H9 (cell line): ENCODE data around the gene TLCD3A. TPM values are rescaled to one million over a fixed set of nuclear protein-coding genes. Genes with fewer than 3 reads are reported as not detected.

Experiments used
- DNase-seq: peaks from one replicate; pipeline ENCODE4 v3.0.0-alpha.2; 2017
- H2AFZ ChIP-seq: one replicate; pipeline ENCODE4 v1.6.1; 2013; ENCODE audit warnings: mild to moderate bottlenecking, low read length, control low read depth, moderate library complexity
- H2AK5ac ChIP-seq: 2 replicates; pipeline ENCODE4 v1.6.1; 2013; ENCODE audit warnings: low read length, control low read depth, mixed read lengths; ENCODE audit not compliant: insufficient read length
- H2BK120ac ChIP-seq: one replicate; pipeline ENCODE4 v1.6.1; 2013; ENCODE audit warnings: low read depth, mild to moderate bottlenecking, low read length, control low read depth, inconsistent platforms; ENCODE audit not compliant: poor library complexity, severe bottlenecking
- H2BK12ac ChIP-seq: 2 replicates; pipeline ENCODE4 v1.6.1; 2013; ENCODE audit warnings: low read length, control low read depth, mixed read lengths, low read depth; ENCODE audit not compliant: insufficient read length
- H2BK15ac ChIP-seq: 2 replicates; pipeline ENCODE4 v1.6.1; 2013; ENCODE audit warnings: low read depth, low read length, control low read depth
- H2BK20ac ChIP-seq: one replicate; pipeline ENCODE4 v1.6.1; 2013; ENCODE audit warnings: low read depth, mild to moderate bottlenecking, low read length, control low read depth, inconsistent platforms; ENCODE audit not compliant: poor library complexity, severe bottlenecking
- H2BK5ac ChIP-seq: 2 replicates; pipeline ENCODE4 v1.6.1; 2013; ENCODE audit warnings: low read length, control low read depth, mixed read lengths; ENCODE audit not compliant: insufficient read length
- H3K14ac ChIP-seq: 2 replicates; pipeline ENCODE4 v1.6.1; 2013; ENCODE audit warnings: low read length, control low read depth; ENCODE audit not compliant: insufficient read depth
- H3K18ac ChIP-seq: 2 replicates; pipeline ENCODE4 v1.6.1; 2013; ENCODE audit warnings: low read depth, mild to moderate bottlenecking, mixed read lengths, low read length, control low read depth; ENCODE audit not compliant: insufficient read length
- H3K23ac ChIP-seq: 2 replicates; pipeline ENCODE4 v1.6.1; 2013; ENCODE audit warnings: low read length, control low read depth, mixed read lengths, low read depth; ENCODE audit not compliant: insufficient read length
- H3K23me2 ChIP-seq: 2 replicates; pipeline ENCODE4 v1.6.1; 2013; ENCODE audit warnings: low read depth, mild to moderate bottlenecking, mixed read lengths, low read length, control low read depth; ENCODE audit not compliant: insufficient read length, poor library complexity, severe bottlenecking
- H3K27ac ChIP-seq: 2 replicates; pipeline ENCODE4 v1.5.1; 2013; ENCODE audit warnings: low read length, control low read depth, mixed read lengths, low read depth; ENCODE audit not compliant: insufficient read length
- H3K27me3 ChIP-seq: 2 replicates; pipeline ENCODE4 v1.6.1; 2013; ENCODE audit warnings: low read length, control low read depth, inconsistent platforms; ENCODE audit not compliant: insufficient read depth
- H3K4ac ChIP-seq: 2 replicates; pipeline ENCODE4 v1.6.1; 2013; ENCODE audit warnings: low read depth, mild to moderate bottlenecking, control low read depth, inconsistent platforms, low read length, moderate library complexity
- H3K4me1 ChIP-seq: 2 replicates; pipeline ENCODE4 v1.6.1; 2013; ENCODE audit warnings: low read length, control low read depth, inconsistent platforms; ENCODE audit not compliant: insufficient read depth
- H3K4me2 ChIP-seq: 2 replicates; pipeline ENCODE4 v1.6.1; 2013; ENCODE audit warnings: low read length, control low read depth, mixed read lengths; ENCODE audit not compliant: insufficient read length, insufficient read depth
- H3K56ac ChIP-seq: 2 replicates; pipeline ENCODE4 v1.6.1; 2013; ENCODE audit warnings: low read depth, mild to moderate bottlenecking, mixed read lengths, low read length, control low read depth; ENCODE audit not compliant: insufficient read length
- H3K79me1 ChIP-seq: 2 replicates; pipeline ENCODE4 v1.6.1; 2013; ENCODE audit warnings: low read depth, mild to moderate bottlenecking, moderate library complexity, low read length, control low read depth, inconsistent platforms; ENCODE audit not compliant: insufficient read depth, poor library complexity, severe bottlenecking
- H3K79me2 ChIP-seq: 2 replicates; pipeline ENCODE4 v1.6.1; 2013; ENCODE audit warnings: low read length, control low read depth, inconsistent platforms; ENCODE audit not compliant: insufficient read depth
- H3K9ac ChIP-seq: 2 replicates; pipeline ENCODE4 v1.6.1; 2013; ENCODE audit warnings: low read length, control low read depth, mixed read lengths; ENCODE audit not compliant: insufficient read length; ENCODE audit errors: extremely low read depth
- H3K9me3 ChIP-seq: one replicate; pipeline ENCODE4 v1.6.1; 2013; ENCODE audit warnings: low read depth, low read length, inconsistent platforms; ENCODE audit not compliant: control insufficient read depth
- H3T11ph ChIP-seq: one replicate; pipeline ENCODE4 v1.6.1; 2013; ENCODE audit warnings: mild to moderate bottlenecking, low read length, control low read depth, inconsistent platforms
- H4K20me1 ChIP-seq: one replicate; pipeline ENCODE4 v1.6.1; 2013; ENCODE audit not compliant: control insufficient read depth, insufficient read length, insufficient read depth
- H4K5ac ChIP-seq: 2 replicates; pipeline ENCODE4 v1.6.1; 2013; ENCODE audit warnings: low read depth, mild to moderate bottlenecking, mixed read lengths, low read length, control low read depth; ENCODE audit not compliant: insufficient read length
- H4K8ac ChIP-seq: replicated peaks from 2 replicates; pipeline ENCODE4 v1.6.1; 2013; ENCODE audit warnings: low read length, control low read depth, mixed read lengths, low read depth; ENCODE audit not compliant: insufficient read length
- H4K91ac ChIP-seq: 2 replicates; pipeline ENCODE4 v1.6.1; 2013; ENCODE audit warnings: low read depth, mild to moderate bottlenecking, moderate library complexity, mixed read lengths, low read length, control low read depth; ENCODE audit not compliant: insufficient read length
- H3K27ac Mint-ChIP-seq, 3 experiments: 2 replicates in 2 of 3; 3 replicates in 1 of 3; pipeline ENCODE4 v1.8.0; 2020 to 2021; ENCODE audit warnings: mixed read lengths in 3 of 3, mild to moderate bottlenecking in 1 of 3, moderate library complexity in 1 of 3
- H3K27me3 Mint-ChIP-seq: 2 replicates; pipeline ENCODE4 v1.8.0; 2021; ENCODE audit warnings: low read depth, mild to moderate bottlenecking, moderate library complexity, mixed read lengths
- H3K36me3 Mint-ChIP-seq, 3 experiments: 2 replicates in 2 of 3; 3 replicates in 1 of 3; pipeline ENCODE4 v1.8.0; 2020 to 2021; ENCODE audit warnings: low read depth in 3 of 3, mixed read lengths in 3 of 3; ENCODE audit not compliant: insufficient read depth in 1 of 3
- H3K4me1 Mint-ChIP-seq, 2 experiments: 2 replicates each; pipeline ENCODE4 v1.8.0; 2020; ENCODE audit warnings: mixed read lengths in 2 of 2
- H3K4me3 Mint-ChIP-seq, 2 experiments: 2 replicates in 1 of 2; 3 replicates in 1 of 2; pipeline ENCODE4 v1.8.0; 2020 to 2021; ENCODE audit warnings: mild to moderate bottlenecking in 2 of 2, mixed read lengths in 2 of 2, moderate library complexity in 1 of 2
- H3K9me3 Mint-ChIP-seq, 2 experiments: 2 replicates in 1 of 2; 3 replicates in 1 of 2; pipeline ENCODE4 v1.8.0; 2020; ENCODE audit warnings: mild to moderate bottlenecking in 2 of 2, mixed read lengths in 2 of 2, moderate library complexity in 1 of 2
- CTCF ChIP-seq: fragments of 200-600 bp; sonication (generic); conservative IDR thresholded peaks from 3 replicates; pipeline ENCODE4 v1.8.0; 2021; ENCODE audit warnings: antibody characterized with exemption, mild to moderate bottlenecking
- WGBS: extraction: QIAGEN DNeasy Blood & Tissue Kit; methylation state at CpG from one replicate; pipeline ENCODE4 v1.1.7; 2013; ENCODE audit warnings: missing lambda C conversion rate, low lambda C conversion rate, mixed read lengths; ENCODE audit not compliant: insufficient read length; ENCODE audit errors: extremely low coverage; 5-methylcytosine and 5-hydroxymethylcytosine counted together
- total RNA-seq: library from RNA; stranded (reverse); gene quantifications from 2 replicates; pipeline ENCODE4 v1.2.1, GENCODE V29; 2021

The TLCD3A gene
- total RNA-seq, 1 experiment from 2014 or later, result 29.6 TPM

DNA sequence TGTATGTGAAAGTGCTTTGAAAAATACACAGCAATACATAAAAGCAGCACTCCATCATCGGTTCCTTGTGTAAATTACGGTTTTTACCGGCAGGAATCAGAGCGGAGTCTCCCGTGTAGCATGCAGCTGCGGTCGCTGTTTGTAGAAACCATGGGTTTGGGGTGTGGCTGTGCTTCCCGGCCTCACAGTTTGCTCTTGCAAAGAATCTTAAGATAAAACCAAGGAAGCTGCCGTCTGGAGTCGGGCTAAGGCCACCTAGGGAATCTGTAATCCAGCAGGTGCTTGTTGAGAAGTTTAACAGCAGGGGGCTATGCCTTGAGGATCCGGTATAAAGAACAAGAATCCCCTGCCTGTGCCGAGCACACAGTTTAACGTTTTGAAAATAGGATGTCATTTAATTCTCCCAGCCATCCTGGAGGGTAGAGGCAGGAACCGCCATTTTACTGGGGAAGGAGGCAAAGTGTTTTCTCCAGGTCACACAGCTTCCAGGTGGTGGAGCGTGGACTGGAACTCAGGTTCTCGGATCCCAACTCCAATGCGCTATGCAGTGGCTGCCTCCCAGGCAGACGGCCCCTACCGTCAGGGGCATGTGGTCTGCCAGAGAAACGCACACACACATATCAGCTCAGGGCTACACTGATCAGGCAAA, 6.0 kb upstream of the TLCD3A start:
- H3K4me1 ChIP-seq, result no peaks in the 10 kb centered on the region; the same call in 1 of the 2 replicates
- no peaks in the 10 kb centered on the region for H3K79me2 ChIP-seq
- no peak overlapping the region for H2BK15ac ChIP-seq
- peak; percentile 56 for DNase-seq
- no peak overlapping the region for H3K23ac ChIP-seq
- no peak overlapping the region for H2BK5ac ChIP-seq
- H2BK120ac ChIP-seq, result no peak overlapping the region
- H2AK5ac ChIP-seq, result no peak overlapping the region
- no peaks in the 10 kb centered on the region for H3K23me2 ChIP-seq
- H4K5ac ChIP-seq, result no peak overlapping the region
- no peak overlapping the region for H3K27ac ChIP-seq
- no peaks in the 10 kb centered on the region for H3K79me1 ChIP-seq
- Mint-ChIP-seq H3K4me1 (peaks cover 11 to 23% of the 10 kb centered on the region in 2 experiments), H3K4me3 (peak overlapping the region; percentile 37 to 52; a peak in 4 of 5 replicates), H3K9me3 (no peaks in the 10 kb centered on the region), H3K27ac (peak overlapping the region in 2 of 3 experiments; percentile 21 to 66; a peak in 2 of 7 replicates), H3K27me3 (peaks cover 3% of the 10 kb centered on the region), H3K36me3 (no peaks in the 10 kb centered on the region)
- no peak for TF ChIP-seq CTCF
- no peak overlapping the region for H3T11ph ChIP-seq
- no peak overlapping the region for H2BK20ac ChIP-seq
- no peaks in the 10 kb centered on the region for H3K9me3 ChIP-seq
- H3K18ac ChIP-seq, result peak overlapping the region; percentile 13
- no peak overlapping the region for H4K8ac ChIP-seq
- no peaks in the 10 kb centered on the region for H3K27me3 ChIP-seq
- no peak overlapping the region for H3K4ac ChIP-seq
- WGBS, result no CpG with 5 or more reads among the region's 20 CpGs
- no peaks in the 10 kb centered on the region for H4K20me1 ChIP-seq
- H2AFZ ChIP-seq, result no peak overlapping the region
- H4K91ac ChIP-seq, result peak overlapping the region; percentile 22
- H3K14ac ChIP-seq, result no peak overlapping the region; the same call in 1 of the 2 replicates
- no peak overlapping the region for H3K56ac ChIP-seq
- no peak overlapping the region for H3K9ac ChIP-seq
- H2BK12ac ChIP-seq, result no peak overlapping the region
- peak overlapping the region; percentile 7 for H3K4me2 ChIP-seq
